Putamen (tissue), 1 donor: Measurements from ENCODE around the gene TP53.

Source experiments
- DNase-seq: peaks from one replicate; pipeline ENCODE4 v3.0.0-alpha.2; 2016; ENCODE audit warnings: low spot score

The TP53 gene

GRCh38 chr17:7687072-7687907, at the start of gene TP53:
TSS of gene TP53 (minus strand) at chr17:7687490. CDS start at chr17:7676594, 10,896 bp downstream.
- peak; percentile 94 for DNase-seq

GRCh38 chr17:7732981-7733539, 45.8 kb upstream of the TP53 start:
- DNase-seq, result no peak

- no peak for DNase-seq
Measured at GRCh38 chr17:7729816-7730215, 42.5 kb upstream of the TP53 start.

- DNase-seq, result no peak
Measured at GRCh38 chr17:7727886-7728285, 40.6 kb upstream of the TP53 start.

- no peak for DNase-seq
Measured at GRCh38 chr17:7721612-7722011, 34.3 kb upstream of the TP53 start.

GRCh38 chr17:7720125-7720524, 32.8 kb upstream of the TP53 start:
- no peak for DNase-seq

GRCh38 chr17:7719661-7720060, 32.4 kb upstream of the TP53 start:
- no peak for DNase-seq

GRCh38 chr17:7717756-7718350, 30.6 kb upstream of the TP53 start:
- DNase-seq, result peak; percentile 52

GRCh38 chr17:7716901-7717755, 29.8 kb upstream of the TP53 start, which contains the start of gene DNAH2:
TSS of gene DNAH2 (plus strand) at chr17:7717744. CDS start at chr17:7719735, 1,991 bp downstream.
- peak; percentile 84 for DNase-seq

- no peak for DNase-seq
Measured at GRCh38 chr17:7715936-7716886, 28.9 kb upstream of the TP53 start.

- no peak for DNase-seq
Measured at GRCh38 chr17:7714721-7715594, 27.7 kb upstream of the TP53 start.

GRCh38 chr17:7713782-7714181, 26.5 kb upstream of the TP53 start:
- DNase-seq, result no peak

- DNase-seq, result no peak
Measured at GRCh38 chr17:7712111-7712771, 25.0 kb upstream of the TP53 start.

- DNase-seq, result no peak
Measured at GRCh38 chr17:7711051-7711755, 23.9 kb upstream of the TP53 start.

GRCh38 chr17:7710301-7710700, 23.0 kb upstream of the TP53 start:
- DNase-seq, result no peak

GRCh38 chr17:7709031-7709430, 21.7 kb upstream of the TP53 start:
- no peak for DNase-seq

- no peak for DNase-seq
Measured at GRCh38 chr17:7707858-7708750, 20.8 kb upstream of the TP53 start.

GRCh38 chr17:7707446-7707845, 20.2 kb upstream of the TP53 start:
- no peak for DNase-seq
